ENCODE data around the gene NBDY. TPM values are rescaled to one million over a fixed set of nuclear protein-coding genes. Genes with fewer than 3 reads are reported as not detected.
A peak's percentile ranks its signal among the peaks of the same experiment; 100 is the strongest.

Gene NBDY
- total and polyA plus RNA-seq, 2 of the 13 experiments (the other 11 are each of a cell fraction or from before 2014, with no cell fraction given), result 1.4 to 1.7 TPM

- H4K20me1 ChIP-seq (ENCODE audit: insufficient read depth, low read length), result no peaks in the 10 kb centered on the region
- TF ChIP-seq NFE2 (CRISPR knock-in tag; IDR thresholded peaks at IDR 0.05) (no peak), TRAFD1 (CRISPR knock-in tag; IDR thresholded peaks at IDR 0.05; ENCODE audit: borderline replicate concordance) (no peak), FOXA1 (IDR thresholded peaks at IDR 0.05) (no peak), FOXA1 (CRISPR knock-in tag; IDR thresholded peaks at IDR 0.05) (no peak), PBX2 (CRISPR knock-in tag; IDR thresholded peaks at IDR 0.05) (0 out of 2 replicates have a peak, but pooled peaks have one; percentile 50), KDM3A (CRISPR knock-in tag; IDR thresholded peaks at IDR 0.05; ENCODE audit: low read depth) (0 out of 2 replicates have a peak, but pooled peaks have one; percentile 58), SAP130 (CRISPR knock-in tag; IDR thresholded peaks at IDR 0.05; ENCODE audit: low read depth) (no peak), ZNF10 (CRISPR knock-in tag; IDR thresholded peaks at IDR 0.05; ENCODE audit: borderline replicate concordance, low read depth) (no peak), HINFP (CRISPR knock-in tag; IDR thresholded peaks at IDR 0.05; ENCODE audit: low read depth) (no peak), ZFX (CRISPR knock-in tag; IDR thresholded peaks at IDR 0.05; ENCODE audit: low read depth) (peak; percentile 50; the same call in 1 of the 2 replicates), ZNF362 (CRISPR knock-in tag; IDR thresholded peaks at IDR 0.05; ENCODE audit: borderline replicate concordance) (peak; percentile 55), FOXC1 (CRISPR knock-in tag; IDR thresholded peaks at IDR 0.05; ENCODE audit: borderline replicate concordance) (no peak), ZNF292 (CRISPR knock-in tag; IDR thresholded peaks at IDR 0.05; ENCODE audit: borderline replicate concordance, low read depth) (no peak), CTCF (CRISPR knock-in tag; IDR thresholded peaks at IDR 0.05) (peak; percentile 68), ZNF251 (CRISPR knock-in tag; IDR thresholded peaks at IDR 0.05) (no peak), ZNF550 (CRISPR knock-in tag; IDR thresholded peaks at IDR 0.05; ENCODE audit: borderline replicate concordance) (no peak)
Measured at GRCh38 chrX:56764153-56764974, 35.3 kb downstream of the NBDY start.

More at GRCh38 chrX:56764153-56764974, 35.3 kb downstream of the NBDY start:
- Histone ChIP-seq H3K9ac (ENCODE audit: insufficient read depth, low read depth, low read length) (peak overlapping the region; percentile 15; the same call in 1 of the 2 replicates), H3K27me3 (ENCODE audit: control insufficient read depth in 1 of 2, insufficient read depth in 2 of 2, low read length in 2 of 2) (no peaks in the 10 kb centered on the region), H3K4me1 (ENCODE audit: insufficient read depth, low read length) (peaks cover 9% of the 10 kb centered on the region), H3K4me3 (replicated peaks in 1 of 3; ENCODE audit: insufficient read depth in 1 of 3, low read depth in 2 of 3, low read length in 3 of 3) (peak overlapping the region; percentile 37 to 54 (median 39); a peak in 5 of 6 replicates), H3K36me3 (replicated peaks in 1 of 2; ENCODE audit: control insufficient read depth in 1 of 2, insufficient read depth in 2 of 2, low read length in 2 of 2) (no peaks in the 10 kb centered on the region), H3K4me2 (ENCODE audit: low read depth, low read length) (peak overlapping the region; percentile 51), H3K9me3 (ENCODE audit: low read length) (no peaks in the 10 kb centered on the region), H3K27ac (ENCODE audit: extremely low read length, insufficient read depth, low read length) (peak overlapping the region; percentile 30), H2AFZ (ENCODE audit: low read length) (no peak overlapping the region), H3K79me2 (ENCODE audit: insufficient read depth, low read length) (no peaks in the 10 kb centered on the region)
- intact Hi-C loops (cut with micrococcal nuclease; ENCODE audit: unreplicated experiment), result loop anchor here (10.0 kb wide), 1 partner anchor 390 kb away; no protein-coding TSS in a partner anchor
- FAIRE-seq, result peak; percentile 86
- DNase-seq (ENCODE audit: low spot score), result peak; percentile 48
- BruUV-seq (replicated peaks), result no TSS peak
- ATAC-seq, result peak; percentile 94
- in situ Hi-C loops (cut with HindIII; ENCODE audit: extremely low pct_ligation_motif_present, low pct_unique_long_range_greater_than_20kb), result no loop called here
- ChIA-PET CTCF (ENCODE audit: low intra/inter-chr PET ratio, low total read pairs) (interaction anchor here (1.1 kb wide), 1 partner anchor 214 kb away, joined by 5 read pairs; no protein-coding TSS in a partner anchor), POLR2A (no interaction called here)
- WGBS (ENCODE audit: low lambda C conversion rate), result 17% methylated on average over 2 of the region's 20 CpGs
